HepG2 (cell line): Measurements from ENCODE around the gene EVA1A. TPM values are rescaled to one million over a fixed set of nuclear protein-coding genes. Genes with fewer than 3 reads are reported as not detected.

Experiments
- ARID2 ChIP-seq: sonication (generic); formaldehyde crosslinking; IDR thresholded peaks from 2 replicates; pipeline ENCODE4 v1.8.1; 2022; ENCODE audit warnings: mild to moderate bottlenecking, missing genetic modification reagents, borderline replicate concordance
- ATF1 ChIP-seq: IDR thresholded peaks from 2 replicates; pipeline ENCODE4 v1.6.1; 2016; ENCODE audit warnings: mild to moderate bottlenecking, control low read depth
- ETV6 ChIP-seq: sonication (generic); formaldehyde crosslinking; conservative IDR thresholded peaks from 2 replicates; pipeline ENCODE4 v1.4.0; 2020; ENCODE audit warnings: missing genetic modification reagents
- FIP1L1 ChIP-seq: fragments of 200-400 bp; formaldehyde crosslinking; IDR thresholded peaks from 2 replicates; pipeline ENCODE4 v1.6.1; 2018; ENCODE audit warnings: low read depth, mild to moderate bottlenecking, low read length, moderate library complexity, borderline replicate concordance; ENCODE audit not compliant: insufficient read depth
- GPN1 ChIP-seq: sonication (generic); formaldehyde crosslinking; IDR thresholded peaks from 2 replicates; pipeline ENCODE4 v1.5.1; 2020; ENCODE audit warnings: missing genetic modification reagents, borderline replicate concordance
- IKZF1 ChIP-seq: fragments of 450-650 bp; IDR thresholded peaks from 2 replicates; pipeline ENCODE4 v1.7.1; 2016
- JUNB ChIP-seq: sonication (generic); formaldehyde crosslinking; IDR thresholded peaks from 2 replicates; pipeline ENCODE4 v1.8.0; 2022; ENCODE audit warnings: missing genetic modification reagents, mild to moderate bottlenecking, borderline replicate concordance
- NONO ChIP-seq, 2 experiments: fragments of 450-650 bp in 1 of 2; sonication (generic) in 1 of 2; formaldehyde crosslinking in 1 of 2; IDR thresholded peaks in 1 of 2; conservative IDR thresholded peaks in 1 of 2; 2 replicates each; pipeline versions ENCODE4 v1.6.1 to v1.8.0; 2017 to 2022; ENCODE audit warnings: mild to moderate bottlenecking in 1 of 2, missing genetic modification reagents in 1 of 2, moderate library complexity in 1 of 2
- POLR2AphosphoS5 ChIP-seq: IDR thresholded peaks from 2 replicates; pipeline ENCODE4 v1.6.1; 2012; ENCODE audit warnings: low read depth, low read length
- RNF2 ChIP-seq: fragments of 450-650 bp; conservative IDR thresholded peaks from 2 replicates; pipeline ENCODE4 v1.6.1; 2016; ENCODE audit warnings: low read depth
- SAFB2 ChIP-seq: sonication (generic); formaldehyde crosslinking; IDR thresholded peaks from 2 replicates; pipeline ENCODE4 v1.5.1; 2020; ENCODE audit warnings: missing genetic modification reagents, low read depth, mild to moderate bottlenecking, borderline replicate concordance
- TARDBP ChIP-seq: sonication (generic); formaldehyde crosslinking; IDR thresholded peaks from 2 replicates; pipeline ENCODE4 v1.8.0; 2022; ENCODE audit warnings: mild to moderate bottlenecking, missing genetic modification reagents
- TBL1XR1 ChIP-seq: fragments of 150-350 bp; IDR thresholded peaks from 2 replicates; pipeline ENCODE4 v1.6.1; 2014; ENCODE audit warnings: borderline replicate concordance, low read length; ENCODE audit not compliant: partially characterized antibody
- ZKSCAN8 ChIP-seq: IDR thresholded peaks from 2 replicates; pipeline ENCODE4 v1.6.1; 2016; ENCODE audit warnings: borderline replicate concordance, missing genetic modification reagents, missing compliant biosample characterization
- ZNF101 ChIP-seq: sonication (generic); formaldehyde crosslinking; IDR thresholded peaks from 2 replicates; pipeline ENCODE4 v1.4.0; 2020; ENCODE audit warnings: mild to moderate bottlenecking, low read depth, missing genetic modification reagents, borderline replicate concordance
- ZNF670 ChIP-seq: sonication (generic); formaldehyde crosslinking; IDR thresholded peaks from 2 replicates; pipeline ENCODE4 v1.8.0; 2022; ENCODE audit warnings: mild to moderate bottlenecking, missing genetic modification reagents, borderline replicate concordance
- ZNF761 ChIP-seq: sonication (generic); formaldehyde crosslinking; conservative IDR thresholded peaks from 2 replicates; pipeline ENCODE4 v1.4.0; 2020; ENCODE audit warnings: mild to moderate bottlenecking, missing genetic modification reagents
- ZSCAN29 ChIP-seq: sonication (generic); formaldehyde crosslinking; conservative IDR thresholded peaks from 2 replicates; pipeline ENCODE4 v1.4.0; 2020; ENCODE audit warnings: mild to moderate bottlenecking, missing genetic modification reagents
- polyA plus RNA-seq, 8 experiments: library from polyadenylated mRNA; depleted of rRNA in 3 of 8; stranded (reverse) in 7 of 8; unstranded in 1 of 8; fragments of >200 nt; fragmentation: Illumina TruSeq in 4 of 8; extraction: Trizol in 4 of 8; gene quantifications; 2 replicates each; pipeline versions ENCODE4 v1.2.1 to v1.2.3, GENCODE V29; 2011 to 2016; ENCODE audit warnings: low read depth in 4 of 8, missing spikeins in 1 of 8, mixed read lengths in 1 of 8; ENCODE audit not compliant: insufficient read depth in 1 of 8
- total RNA-seq, 5 experiments: library from RNA; depleted of rRNA; stranded (reverse); fragments of >200 nt; fragmentation: Illumina TruSeq; extraction: Trizol; gene quantifications; 2 replicates each; pipeline ENCODE4 v1.2.3, GENCODE V29; 2016; ENCODE audit warnings: low read depth in 1 of 5
- TF ChIP-seq, protein P1 (sequence below): sonication (generic); formaldehyde crosslinking; IDR thresholded peaks from 2 replicates; pipeline ENCODE4 v1.9.0; 2021; ENCODE audit warnings: missing genetic modification reagents, mild to moderate bottlenecking, borderline replicate concordance
- TF ChIP-seq, protein P2 (sequence below): sonication (generic); formaldehyde crosslinking; IDR thresholded peaks from 2 replicates; pipeline ENCODE4 v1.4.0; 2020; ENCODE audit warnings: missing genetic modification reagents
- TF ChIP-seq, protein P3 (sequence below): sonication (generic); formaldehyde crosslinking; IDR thresholded peaks from 2 replicates; pipeline ENCODE4 v1.4.0; 2020; ENCODE audit warnings: missing genetic modification reagents, borderline replicate concordance
- TF ChIP-seq, protein P4 (sequence below): sonication (generic); formaldehyde crosslinking; conservative IDR thresholded peaks from 2 replicates; pipeline ENCODE4 v1.4.0; 2020; ENCODE audit warnings: missing genetic modification reagents

EVA1A gene
- total and polyA plus RNA-seq, 2 of the 13 experiments (the other 11 are each of a cell fraction or from before 2014, with no cell fraction given): 57.5 to 57.8 TPM

DNA sequence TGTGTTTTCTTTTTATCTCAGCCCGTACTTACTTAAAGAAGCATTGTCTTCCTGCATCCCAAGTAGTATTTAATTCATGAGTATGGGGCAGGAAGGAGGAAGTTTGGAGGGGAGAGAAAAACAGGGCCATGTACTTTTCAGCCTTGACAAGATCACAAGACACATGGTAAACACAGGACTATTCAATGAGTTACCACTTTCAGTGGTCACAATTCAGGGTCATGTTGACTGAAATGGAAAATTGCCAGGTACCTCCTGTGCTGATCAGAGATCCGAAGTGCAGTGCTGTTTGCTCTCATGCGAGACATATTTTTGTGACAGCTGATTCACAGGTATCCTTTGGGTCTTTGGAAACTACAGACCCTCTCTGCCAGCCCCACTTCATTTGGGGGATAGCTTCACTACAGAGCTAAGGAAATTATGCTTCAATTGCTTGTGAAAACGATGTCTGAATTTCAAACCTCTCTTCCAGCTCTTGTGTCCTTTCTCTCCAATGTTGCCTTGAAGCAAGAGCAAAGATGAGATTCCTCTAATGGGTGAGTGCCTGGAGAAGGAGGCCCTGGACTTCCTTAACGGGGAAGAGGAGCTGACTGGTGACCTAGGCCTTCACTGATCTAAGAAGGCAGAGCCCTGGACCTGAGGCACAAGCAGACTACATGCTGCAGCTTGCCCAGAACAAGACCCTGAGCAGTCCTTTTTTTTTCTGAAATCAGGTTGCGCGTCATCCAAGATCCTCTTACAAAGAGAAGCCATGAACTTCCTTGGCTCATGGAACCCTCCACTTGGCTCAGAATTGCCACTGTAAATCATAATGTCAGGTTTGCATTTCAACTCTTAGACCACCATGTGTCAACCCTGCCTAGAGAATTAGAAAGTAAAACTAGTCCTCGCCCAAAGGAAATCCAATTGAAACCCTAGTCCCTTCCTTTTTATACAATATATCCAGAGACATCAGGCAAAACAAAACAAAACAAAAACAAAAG lies 44.1 kb downstream of the EVA1A start (continued):
- TF ChIP-seq, protein P1, sequence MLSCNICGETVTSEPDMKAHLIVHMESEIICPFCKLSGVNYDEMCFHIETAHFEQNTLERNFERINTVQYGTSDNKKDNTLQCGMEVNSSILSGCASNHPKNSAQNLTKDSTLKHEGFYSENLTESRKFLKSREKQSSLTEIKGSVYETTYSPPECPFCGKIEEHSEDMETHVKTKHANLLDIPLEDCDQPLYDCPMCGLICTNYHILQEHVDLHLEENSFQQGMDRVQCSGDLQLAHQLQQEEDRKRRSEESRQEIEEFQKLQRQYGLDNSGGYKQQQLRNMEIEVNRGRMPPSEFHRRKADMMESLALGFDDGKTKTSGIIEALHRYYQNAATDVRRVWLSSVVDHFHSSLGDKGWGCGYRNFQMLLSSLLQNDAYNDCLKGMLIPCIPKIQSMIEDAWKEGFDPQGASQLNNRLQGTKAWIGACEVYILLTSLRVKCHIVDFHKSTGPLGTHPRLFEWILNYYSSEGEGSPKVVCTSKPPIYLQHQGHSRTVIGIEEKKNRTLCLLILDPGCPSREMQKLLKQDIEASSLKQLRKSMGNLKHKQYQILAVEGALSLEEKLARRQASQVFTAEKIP (CRISPR knock-in tag): no peak
- TF ChIP-seq JUNB (CRISPR knock-in tag): no peak; the same call in 1 of the 2 replicates
- no peak for TF ChIP-seq ZNF101
- no peak for TF ChIP-seq FIP1L1
- no peak; the same call in 1 of the 2 replicates for TF ChIP-seq ZNF670
- no peak for TF ChIP-seq TBL1XR1
- TF ChIP-seq, protein P2, sequence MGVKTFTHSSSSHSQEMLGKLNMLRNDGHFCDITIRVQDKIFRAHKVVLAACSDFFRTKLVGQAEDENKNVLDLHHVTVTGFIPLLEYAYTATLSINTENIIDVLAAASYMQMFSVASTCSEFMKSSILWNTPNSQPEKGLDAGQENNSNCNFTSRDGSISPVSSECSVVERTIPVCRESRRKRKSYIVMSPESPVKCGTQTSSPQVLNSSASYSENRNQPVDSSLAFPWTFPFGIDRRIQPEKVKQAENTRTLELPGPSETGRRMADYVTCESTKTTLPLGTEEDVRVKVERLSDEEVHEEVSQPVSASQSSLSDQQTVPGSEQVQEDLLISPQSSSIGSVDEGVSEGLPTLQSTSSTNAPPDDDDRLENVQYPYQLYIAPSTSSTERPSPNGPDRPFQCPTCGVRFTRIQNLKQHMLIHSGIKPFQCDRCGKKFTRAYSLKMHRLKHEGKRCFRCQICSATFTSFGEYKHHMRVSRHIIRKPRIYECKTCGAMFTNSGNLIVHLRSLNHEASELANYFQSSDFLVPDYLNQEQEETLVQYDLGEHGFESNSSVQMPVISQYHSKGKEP (CRISPR knock-in tag): no peak
- TF ChIP-seq SAFB2 (CRISPR knock-in tag): peak; percentile 17; the same call in 1 of the 2 replicates
- TF ChIP-seq TARDBP (CRISPR knock-in tag): peak; percentile 92
- TF ChIP-seq ZKSCAN8 (CRISPR knock-in tag): peak; percentile 92
- TF ChIP-seq ETV6 (CRISPR knock-in tag): no peak
- TF ChIP-seq ATF1: peak; percentile 79
- TF ChIP-seq, protein P3, sequence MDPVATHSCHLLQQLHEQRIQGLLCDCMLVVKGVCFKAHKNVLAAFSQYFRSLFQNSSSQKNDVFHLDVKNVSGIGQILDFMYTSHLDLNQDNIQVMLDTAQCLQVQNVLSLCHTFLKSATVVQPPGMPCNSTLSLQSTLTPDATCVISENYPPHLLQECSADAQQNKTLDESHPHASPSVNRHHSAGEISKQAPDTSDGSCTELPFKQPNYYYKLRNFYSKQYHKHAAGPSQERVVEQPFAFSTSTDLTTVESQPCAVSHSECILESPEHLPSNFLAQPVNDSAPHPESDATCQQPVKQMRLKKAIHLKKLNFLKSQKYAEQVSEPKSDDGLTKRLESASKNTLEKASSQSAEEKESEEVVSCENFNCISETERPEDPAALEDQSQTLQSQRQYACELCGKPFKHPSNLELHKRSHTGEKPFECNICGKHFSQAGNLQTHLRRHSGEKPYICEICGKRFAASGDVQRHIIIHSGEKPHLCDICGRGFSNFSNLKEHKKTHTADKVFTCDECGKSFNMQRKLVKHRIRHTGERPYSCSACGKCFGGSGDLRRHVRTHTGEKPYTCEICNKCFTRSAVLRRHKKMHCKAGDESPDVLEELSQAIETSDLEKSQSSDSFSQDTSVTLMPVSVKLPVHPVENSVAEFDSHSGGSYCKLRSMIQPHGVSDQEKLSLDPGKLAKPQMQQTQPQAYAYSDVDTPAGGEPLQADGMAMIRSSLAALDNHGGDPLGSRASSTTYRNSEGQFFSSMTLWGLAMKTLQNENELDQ (CRISPR knock-in tag): no peak
- peak; percentile 62 for TF ChIP-seq POLR2AphosphoS5
- no peak for TF ChIP-seq RNF2
- TF ChIP-seq ZNF761 (CRISPR knock-in tag): no peak
- TF ChIP-seq, protein P4, sequence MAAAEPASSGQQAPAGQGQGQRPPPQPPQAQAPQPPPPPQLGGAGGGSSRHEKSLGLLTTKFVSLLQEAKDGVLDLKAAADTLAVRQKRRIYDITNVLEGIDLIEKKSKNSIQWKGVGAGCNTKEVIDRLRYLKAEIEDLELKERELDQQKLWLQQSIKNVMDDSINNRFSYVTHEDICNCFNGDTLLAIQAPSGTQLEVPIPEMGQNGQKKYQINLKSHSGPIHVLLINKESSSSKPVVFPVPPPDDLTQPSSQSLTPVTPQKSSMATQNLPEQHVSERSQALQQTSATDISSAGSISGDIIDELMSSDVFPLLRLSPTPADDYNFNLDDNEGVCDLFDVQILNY (CRISPR knock-in tag): no peak
- TF ChIP-seq GPN1 (CRISPR knock-in tag): no peak
- no peak for TF ChIP-seq ARID2 (CRISPR knock-in tag)
- no peak for TF ChIP-seq NONO (IDR thresholded peaks at IDR 0.05)
- peak; percentile 65 for TF ChIP-seq NONO (CRISPR knock-in tag; conservative IDR thresholded peaks at IDR 0.05)
- peak; percentile 84 for TF ChIP-seq ZSCAN29 (CRISPR knock-in tag)
- no peak for TF ChIP-seq IKZF1
